Heart right ventricle (tissue), 16 donors: ENCODE results near the gene EPN3. TPM values are rescaled to one million over a fixed set of nuclear protein-coding genes. Genes with fewer than 3 reads are reported as not detected.
A peak's percentile ranks its signal among the peaks of the same experiment; 100 is the strongest.

Source experiments
- ATAC-seq, 8 donors: fragments of 200-7000 bp; cut with Tn5 transposase; one replicate each; pipeline ENCODE4 v1.9.1; 2020; ENCODE audit warnings: mild to moderate bottlenecking in 8 of 8, moderate library complexity in 8 of 8, moderate number of reproducible peaks in 1 of 8
- DNase-seq, 2 donors: peaks; one replicate each; pipeline ENCODE4 v3.0.0-alpha.2; 2020
- H3K27ac ChIP-seq, 10 donors: fragments of 200-600 bp; sonication (generic) in 2 of 10; one replicate each; pipeline versions ENCODE4 v1.5.0 to v1.8.0; 2020 to 2022; ENCODE audit warnings: mild to moderate bottlenecking in 3 of 10
- H3K27me3 ChIP-seq, 7 donors: fragments of 200-600 bp; one replicate each; pipeline ENCODE4 v1.8.0; 2021 to 2022; ENCODE audit warnings: mild to moderate bottlenecking in 2 of 7
- H3K36me3 ChIP-seq, 9 donors: fragments of 200-600 bp; sonication (generic) in 1 of 9; one replicate each; pipeline versions ENCODE4 v1.5.0 to v1.8.0; 2020 to 2022; ENCODE audit warnings: mild to moderate bottlenecking in 2 of 9
- H3K4me1 ChIP-seq, 9 donors: fragments of 200-600 bp; sonication (generic) in 1 of 9; one replicate each; pipeline versions ENCODE4 v1.5.0 to v1.8.0; 2020 to 2022; ENCODE audit warnings: mild to moderate bottlenecking in 4 of 9
- H3K4me3 ChIP-seq, 10 donors: fragments of 200-600 bp; sonication (generic) in 2 of 10; one replicate each; pipeline versions ENCODE4 v1.5.0 to v1.8.0; 2020 to 2022; ENCODE audit warnings: mild to moderate bottlenecking in 7 of 10, moderate library complexity in 2 of 10
- H3K9me3 ChIP-seq, 11 donors: fragments of 200-600 bp in 10 of 11; sonication (generic) in 2 of 11; one replicate each; pipeline versions ENCODE4 v1.5.0 to v1.8.0; 2013 to 2022; ENCODE audit warnings: mild to moderate bottlenecking in 2 of 11, control low read depth in 1 of 11, moderate library complexity in 1 of 11
- CTCF ChIP-seq, 9 donors: fragments of 200-600 bp; sonication (generic) in 2 of 9; IDR thresholded peaks; one replicate each; pipeline versions ENCODE4 v1.5.0 to v1.8.0; 2021 to 2022; ENCODE audit warnings: antibody characterized with exemption in 9 of 9, mild to moderate bottlenecking in 5 of 9, moderate library complexity in 1 of 9
- WGBS, 2 donors: extraction: QIAGEN DNeasy Blood & Tissue Kit; methylation state at CpG; one replicate each; pipeline ENCODE4 v1.1.7; 2013; ENCODE audit warnings: inconsistent platforms in 1 of 2; 5-methylcytosine and 5-hydroxymethylcytosine counted together
- intact Hi-C, 10 donors: fragments of 100-400 bp; cut with DNase I; formaldehyde crosslinking; loops; one replicate each; pipeline versions ENCODE4 v1.11.1 to v1.14.2; 2022
- polyA plus RNA-seq, 2 donors: library from polyadenylated mRNA; stranded (reverse); fragments of 200-250 nt; gene quantifications; one replicate each; pipeline ENCODE4 v1.2.3, GENCODE V29; 2013
- total RNA-seq, 10 donors: library from RNA; stranded (reverse); fragmentation: NEBNext Ultra II Directional in 3 of 10; extraction: Animal tissue kit (Norgen Biotek cat#: 25700) in 3 of 10; gene quantifications; one replicate each; pipeline versions ENCODE4 v1.2.1 to v1.2.4, GENCODE V29; 2021 to 2023
- donor health status: Arrhythmogenic right ventricular cardiomyopathy.
- donor health status: ischemic (EF 13 %, LVEDD 7.1; RV severe dilation, severe dysfunction).
- donor health status: healthy with polysubstance abuse.
- donor health status: DM: no; HTN: yes; CAD: no.
- donor health status: DM: no; HTN: no; CAD: no.
- donor health status: ischemic (EF 25% LVEDD 6.9; RV normal size, moderate dysfunction).
- donor health status: ischemic (EF 25% LVEDD 5.7; RV mildly dilated, moderate dysfunction).
- donor health status: healthy.
- donor health status: DM: yes; HTN: yes; CAD: no.
- donor health status: Ischemic cardiomyopathy.
- donor health status: ischemic (EF 35%, LVEDD 5.7; RV mildly dilated, moderate dysfunction).
- donor health status: nonischemic (EF 11% LVEDD 7.7; RV severe dilation, severe dysfunction).
- donor health status: DM: yes; HTN: yes; CAD: no.
- donor health status: PGD.
- donor health status: ischemic (EF 29% LVEDD 5.4; RV normal size, mild dysfunction).
- donor health status: nonischemic (EF 23%, LVEDD 6.1; RV moderate dilation, normal function).

The EPN3 gene
- total and polyA plus RNA-seq, 12 donors = 3.0 to 21.5 (median 10.1) TPM

DNA sequence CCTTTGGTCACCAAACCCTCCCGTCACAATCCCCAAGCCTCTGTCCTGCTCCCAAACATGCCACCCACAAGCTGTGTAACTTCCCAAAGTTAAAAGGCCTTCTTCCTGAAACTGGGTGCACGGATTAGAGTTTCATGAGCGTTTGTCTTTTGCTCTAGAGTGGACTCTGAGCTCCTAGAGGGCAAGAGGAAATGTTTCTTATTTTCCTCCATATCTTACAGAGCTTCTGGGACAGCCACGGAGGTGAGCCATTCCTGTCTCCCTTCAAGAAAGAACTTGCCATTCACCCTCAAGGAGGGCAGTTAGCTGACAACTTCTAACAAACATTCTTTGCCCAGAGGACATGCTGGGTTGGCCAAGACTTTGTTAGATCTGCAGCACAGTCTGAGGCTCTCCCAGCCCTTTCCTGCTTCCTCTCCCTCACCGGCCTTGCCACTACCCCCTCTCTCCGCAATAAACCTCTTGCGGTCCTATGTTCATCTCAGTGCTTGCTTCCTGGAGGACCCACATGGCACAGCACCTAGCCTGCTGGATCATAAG lies 26.9 kb upstream of the EPN3 start:
- Histone ChIP-seq H3K4me3 (no peak overlapping the region), H3K27me3 (no peaks in the 10 kb centered on the region), H3K36me3 (no peaks in the 10 kb centered on the region), H3K4me1 (peaks cover 0 to 17% (median 12%) of the 10 kb centered on the region in 9 donors), H3K27ac (no peak overlapping the region), H3K9me3 (no peaks in the 10 kb centered on the region)
- DNase-seq (no peak), ATAC-seq (no peak)
- intact Hi-C loops = no loop called here
- TF ChIP-seq CTCF (IDR thresholded peaks at IDR 0.05) = no peak
- whole genome bisulfite sequencing, 2 donors = 65 to 71% methylated on average over 7 of the region's 7 CpGs

DNA sequence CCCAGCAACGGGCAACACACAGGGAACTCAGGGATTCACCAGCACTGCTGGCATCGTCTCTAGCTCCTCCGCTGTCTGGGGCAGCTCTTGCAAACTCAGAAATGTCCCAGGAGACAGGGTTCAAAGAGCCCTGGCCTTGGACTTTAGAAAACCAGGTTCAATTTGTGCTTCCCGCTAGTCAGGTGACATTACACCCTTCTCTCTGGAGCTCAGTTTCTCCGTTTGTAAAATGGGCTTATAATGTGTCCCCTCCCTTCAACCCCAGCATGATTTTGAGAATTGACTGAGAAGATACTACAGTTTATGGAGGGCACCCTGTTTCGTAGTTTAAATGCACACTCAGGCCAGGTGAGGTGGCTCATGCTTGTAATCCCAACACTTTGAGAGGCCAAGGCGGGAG lies 26.2 kb upstream of the EPN3 start:
- no peak overlapping the region for H3K4me3 ChIP-seq
- no peaks in the 10 kb centered on the region for H3K9me3 ChIP-seq
- H3K27me3 ChIP-seq = no peaks in the 10 kb centered on the region
- intact Hi-C loops = no loop called here
- no peaks in the 10 kb centered on the region for H3K36me3 ChIP-seq
- H3K4me1 ChIP-seq = peaks cover 0 to 22% (median 12%) of the 10 kb centered on the region in 9 donors
- ATAC-seq (no peak), DNase-seq (no peak)
- WGBS, 2 donors = 78 to 80% methylated on average over 7 of the region's 7 CpGs
- no peak for TF ChIP-seq CTCF (IDR thresholded peaks at IDR 0.05)
- no peak overlapping the region for H3K27ac ChIP-seq

DNA sequence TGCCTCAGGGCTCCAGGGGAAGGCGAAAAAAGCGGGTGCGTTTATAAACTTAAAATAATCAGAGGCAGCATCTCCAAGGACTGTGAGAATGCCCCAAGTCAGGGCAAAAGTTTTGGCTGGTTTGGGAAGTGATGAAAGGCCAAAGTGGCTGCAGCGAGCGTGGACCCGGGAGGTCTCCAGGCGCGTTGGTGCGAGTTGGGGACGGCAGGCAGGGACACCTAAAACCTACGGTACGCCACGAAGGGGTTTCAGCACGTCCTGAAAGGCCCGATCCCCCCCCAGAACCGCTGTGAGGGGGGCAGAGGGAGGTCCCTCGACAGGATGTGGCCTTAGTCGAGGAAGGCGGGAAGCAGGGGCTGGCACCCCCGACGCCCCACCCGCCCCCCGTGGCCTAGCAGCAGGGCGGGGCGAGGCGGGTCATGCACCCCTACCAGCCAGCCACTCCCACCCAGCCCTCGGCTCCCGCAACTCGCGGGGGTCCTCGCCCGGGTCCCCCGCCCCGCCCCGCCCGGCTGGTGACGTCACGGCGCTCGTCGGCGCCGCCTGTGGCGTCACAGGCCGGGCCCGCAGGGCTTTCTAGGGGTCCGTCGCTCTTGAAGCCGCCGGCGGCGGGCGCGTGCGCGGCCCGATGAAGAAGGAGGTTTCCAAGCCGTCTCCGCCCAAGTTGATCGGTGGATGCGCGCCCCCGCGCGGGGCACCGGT lies 24.5 kb upstream of the EPN3 start, which contains the start of gene MYCBPAP:
TSS of gene MYCBPAP (plus strand) at position 569 of the 702 bp plus-strand sequence. CDS start 236 bp downstream, outside the sequence.
- peaks cover 0 to 22% (median 13%) of the 10 kb centered on the region in 9 donors for H3K4me1 ChIP-seq
- intact Hi-C loops = no loop called here

More for the DNA sequence above, 24.5 kb upstream of the EPN3 start, which contains the start of gene MYCBPAP:
- DNase-seq = peak; percentile 86 to 89
- peak in 4 of 9 donors; percentile 32 to 44 (median 42) for TF ChIP-seq CTCF (IDR thresholded peaks at IDR 0.05)
- H3K27me3 ChIP-seq = no peaks in the 10 kb centered on the region
- H3K27ac ChIP-seq = peak within 1 kb of the TSS in 9 of 10 donors; percentile 40 to 87 (median 79)
- peak; percentile 78 to 93 (median 89) for ATAC-seq
- H3K4me3 ChIP-seq = peak within 1 kb of the TSS; percentile 46 to 75 (median 67)
- no peaks in the 10 kb centered on the region for H3K36me3 ChIP-seq
- H3K9me3 ChIP-seq = no peaks in the 10 kb centered on the region
- WGBS, 2 donors = 7 to 8% methylated on average over 66 of the region's 66 CpGs
